Brain pericyte (primary cell): ENCODE measurements around the gene HCFC2.
A peak's percentile ranks its signal among the peaks of the same experiment; 100 is the strongest.

Experiments
- DNase-seq: peaks from one replicate; pipeline ENCODE4 v3.0.0-alpha.2; 2012; ENCODE audit warnings: low read depth, low spot score

The HCFC2 gene

DNA sequence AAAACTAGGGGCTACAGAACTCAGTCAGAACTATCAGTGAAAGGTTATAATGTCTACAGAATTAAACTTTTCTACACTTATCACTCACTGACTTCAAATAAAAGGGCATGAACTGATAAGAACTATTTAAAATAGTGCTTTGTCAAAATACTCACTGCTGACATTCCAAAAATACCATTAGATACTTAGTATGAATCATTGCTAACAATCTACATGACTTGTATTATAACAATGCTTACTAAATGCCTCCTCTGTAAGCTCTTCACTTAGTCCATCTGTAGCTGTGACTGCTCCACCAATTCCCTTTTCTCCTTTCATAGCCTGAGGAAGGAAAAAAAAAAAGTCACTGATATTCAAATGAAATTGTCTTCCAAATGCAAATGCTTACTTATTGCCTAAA, 56.7 kb downstream of the HCFC2 start:
- no peak for DNase-seq

DNA sequence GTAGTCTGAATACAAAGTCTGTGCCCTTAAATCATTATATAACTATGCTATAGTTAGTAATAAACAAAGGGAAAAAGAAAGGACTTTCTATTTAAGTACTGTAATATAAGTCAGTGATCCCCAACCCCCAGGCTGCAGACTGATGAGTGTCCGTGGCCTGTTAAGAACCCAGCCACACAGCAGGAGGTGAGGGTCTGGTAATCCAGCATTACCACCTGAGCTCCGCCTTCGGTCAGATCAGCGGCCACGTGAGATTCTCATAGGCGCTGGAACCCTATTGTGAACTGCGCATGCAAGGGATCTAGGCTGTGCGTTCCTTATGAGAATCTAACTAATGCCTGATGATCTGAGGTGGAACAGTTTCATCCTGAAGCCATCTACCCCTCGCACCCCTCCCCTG, 58.0 kb downstream of the HCFC2 start:
- no peak for DNase-seq

DNA sequence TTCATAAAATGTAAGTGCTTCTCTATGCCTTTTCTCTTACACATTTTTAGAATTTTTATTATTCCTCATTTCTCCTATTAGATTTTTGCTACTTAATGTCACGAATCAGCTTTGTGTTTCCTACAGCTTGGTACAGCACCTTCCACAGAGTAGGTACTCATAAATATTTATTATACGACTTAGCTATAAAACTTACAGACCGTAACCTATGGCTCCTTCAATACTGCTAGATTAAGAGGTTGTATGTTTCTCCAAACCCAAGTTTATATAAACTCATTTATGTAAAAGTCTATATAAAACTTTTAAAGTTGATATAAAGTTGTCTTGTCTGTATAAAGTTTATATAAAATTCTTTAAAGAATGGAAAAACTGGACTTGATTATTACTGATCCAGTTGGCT, 62.2 kb downstream of the HCFC2 start:
- DNase-seq, result no peak

DNA sequence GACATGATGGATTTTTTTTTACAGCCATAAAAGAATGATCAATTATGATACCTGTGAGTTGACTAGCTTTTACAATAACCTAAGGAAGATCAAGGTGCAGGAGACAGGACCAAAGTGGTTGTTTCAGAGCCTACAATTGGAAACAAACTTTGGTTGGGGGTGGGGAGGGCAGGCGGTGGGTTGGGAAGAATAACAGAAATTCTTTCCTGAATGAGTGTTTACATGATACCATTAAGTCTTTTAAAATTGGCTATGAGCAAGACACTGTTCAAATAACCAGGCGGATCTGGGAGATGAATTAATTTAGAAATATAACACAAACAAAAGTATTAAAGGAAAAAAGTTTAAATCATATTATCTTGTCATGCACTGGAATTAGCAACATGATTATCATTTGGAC, 66.4 kb downstream of the HCFC2 start:
- no peak for DNase-seq

DNA sequence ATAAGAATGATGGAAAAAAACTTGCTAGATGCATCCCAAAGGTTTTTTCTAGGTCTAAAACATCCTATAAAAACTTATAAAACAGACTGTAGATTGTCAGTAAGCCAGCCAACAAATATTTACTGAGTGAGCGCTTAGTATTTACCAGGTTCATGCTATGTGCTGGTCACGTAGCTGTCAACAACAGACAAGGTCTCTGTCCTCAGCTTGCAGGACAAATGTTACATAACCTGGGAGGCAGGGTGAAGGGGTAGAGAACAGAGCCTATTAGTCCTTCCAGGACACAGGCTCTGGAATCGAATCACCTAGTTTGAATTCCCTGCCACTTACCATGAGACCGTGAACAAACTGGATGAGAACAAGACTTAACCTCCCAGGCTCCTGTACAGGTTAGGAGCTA, 67.3 kb downstream of the HCFC2 start:
- no peak for DNase-seq

DNA sequence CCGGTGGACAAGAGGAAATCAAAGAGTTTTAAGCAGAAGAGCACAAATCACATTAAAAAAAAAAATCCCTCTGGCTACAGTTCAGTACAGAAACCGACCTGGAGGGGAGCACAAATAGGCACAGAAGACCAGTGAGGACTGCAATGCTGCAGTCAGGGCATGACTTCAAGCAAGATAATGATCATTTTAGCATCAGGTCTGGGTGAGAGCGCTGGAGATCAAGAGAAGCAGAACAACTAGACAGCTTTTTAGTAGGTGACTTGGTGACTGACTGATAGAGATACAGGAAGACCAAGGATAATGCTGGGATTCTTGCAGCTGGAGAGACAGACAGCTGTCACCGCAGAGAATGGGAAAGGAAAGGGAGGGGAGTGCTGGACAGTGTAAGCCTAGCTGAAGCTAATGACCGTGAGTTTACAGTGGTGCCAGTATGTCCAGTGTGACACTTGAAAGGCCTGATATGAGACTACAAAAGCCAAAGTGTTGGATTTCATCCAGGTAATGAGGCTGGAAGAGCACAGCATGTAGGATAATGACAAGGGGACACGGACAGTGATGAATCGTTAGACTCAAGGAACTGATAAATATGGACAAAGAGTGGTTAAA, 68.1 kb downstream of the HCFC2 start:
- DNase-seq, result no peak

DNA sequence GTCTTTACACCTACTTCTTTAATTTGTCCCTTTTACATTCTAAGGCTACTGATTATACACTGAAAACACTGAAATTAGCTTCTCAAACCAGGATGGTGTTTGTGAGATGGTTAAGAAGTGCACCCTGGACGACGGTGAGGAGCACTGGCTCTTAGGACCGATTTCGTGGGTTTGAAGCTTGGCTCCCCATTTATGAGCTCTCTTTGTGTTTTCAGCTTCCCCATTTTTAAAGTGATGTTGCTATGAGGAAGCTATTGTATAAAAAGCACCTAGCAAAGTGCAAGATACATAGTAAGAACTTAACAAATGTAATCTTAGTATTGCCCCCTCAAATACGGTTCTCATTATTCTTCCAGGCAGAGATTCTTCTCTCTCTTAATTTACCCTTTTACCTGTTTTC, 69.0 kb downstream of the HCFC2 start:
- DNase-seq, result no peak

DNA sequence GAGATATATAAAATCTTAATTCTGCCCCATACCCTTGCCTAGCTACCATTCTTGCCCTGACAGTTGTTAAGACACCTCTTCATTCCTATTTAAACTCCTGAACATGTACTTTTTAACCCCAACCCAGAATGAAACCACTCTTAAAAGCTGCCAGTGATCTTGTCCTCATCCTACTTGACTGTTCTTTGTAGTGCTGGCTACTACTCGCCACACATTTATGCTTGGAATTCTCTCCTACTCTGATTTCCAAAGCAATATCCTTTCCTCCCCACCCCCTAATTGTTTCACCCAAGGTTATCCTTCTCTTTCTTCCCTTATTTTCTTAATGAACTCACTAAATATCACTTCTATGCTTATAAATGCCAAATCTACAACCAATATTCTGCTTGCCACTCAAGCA, 69.5 kb downstream of the HCFC2 start:
- DNase-seq, result no peak

DNA sequence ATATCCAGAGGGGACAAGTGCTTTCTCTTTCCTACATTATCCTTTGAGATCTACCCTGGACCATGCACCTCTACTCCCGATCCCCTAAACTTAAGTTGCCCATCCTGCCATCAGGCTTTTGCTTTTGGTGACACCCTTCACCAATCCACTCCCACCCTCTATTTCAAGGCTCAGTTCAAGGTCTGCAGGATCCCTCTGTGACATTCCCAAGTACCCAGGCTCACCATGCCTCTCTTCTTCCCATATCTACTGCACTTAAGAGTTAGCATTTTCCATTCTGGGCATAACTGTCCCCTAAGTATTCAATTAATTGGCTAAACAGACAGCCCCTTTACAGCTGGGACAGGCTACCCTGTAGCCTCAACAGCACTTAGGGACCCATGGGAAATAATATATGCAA, 70.6 kb downstream of the HCFC2 start:
- DNase-seq, result no peak

DNA sequence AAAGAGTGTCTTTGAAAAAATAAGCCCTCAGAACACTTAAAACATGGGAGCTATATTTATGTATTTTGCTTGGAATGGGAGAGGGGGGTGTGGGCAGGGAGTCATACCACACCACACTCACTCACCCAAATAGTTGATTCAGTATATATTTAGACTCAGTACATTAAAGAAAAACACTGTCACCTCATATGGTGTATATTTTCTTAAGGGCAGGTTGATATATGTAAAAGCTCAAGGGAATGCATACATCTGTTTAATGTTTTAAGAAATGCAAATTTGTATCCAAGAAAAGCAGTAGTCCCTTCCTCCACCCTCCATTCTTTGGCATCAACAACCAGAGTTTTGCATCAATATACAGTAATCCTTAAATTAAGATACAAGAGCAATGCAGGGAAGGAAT, 72.2 kb downstream of the HCFC2 start:
- DNase-seq, result no peak

DNA sequence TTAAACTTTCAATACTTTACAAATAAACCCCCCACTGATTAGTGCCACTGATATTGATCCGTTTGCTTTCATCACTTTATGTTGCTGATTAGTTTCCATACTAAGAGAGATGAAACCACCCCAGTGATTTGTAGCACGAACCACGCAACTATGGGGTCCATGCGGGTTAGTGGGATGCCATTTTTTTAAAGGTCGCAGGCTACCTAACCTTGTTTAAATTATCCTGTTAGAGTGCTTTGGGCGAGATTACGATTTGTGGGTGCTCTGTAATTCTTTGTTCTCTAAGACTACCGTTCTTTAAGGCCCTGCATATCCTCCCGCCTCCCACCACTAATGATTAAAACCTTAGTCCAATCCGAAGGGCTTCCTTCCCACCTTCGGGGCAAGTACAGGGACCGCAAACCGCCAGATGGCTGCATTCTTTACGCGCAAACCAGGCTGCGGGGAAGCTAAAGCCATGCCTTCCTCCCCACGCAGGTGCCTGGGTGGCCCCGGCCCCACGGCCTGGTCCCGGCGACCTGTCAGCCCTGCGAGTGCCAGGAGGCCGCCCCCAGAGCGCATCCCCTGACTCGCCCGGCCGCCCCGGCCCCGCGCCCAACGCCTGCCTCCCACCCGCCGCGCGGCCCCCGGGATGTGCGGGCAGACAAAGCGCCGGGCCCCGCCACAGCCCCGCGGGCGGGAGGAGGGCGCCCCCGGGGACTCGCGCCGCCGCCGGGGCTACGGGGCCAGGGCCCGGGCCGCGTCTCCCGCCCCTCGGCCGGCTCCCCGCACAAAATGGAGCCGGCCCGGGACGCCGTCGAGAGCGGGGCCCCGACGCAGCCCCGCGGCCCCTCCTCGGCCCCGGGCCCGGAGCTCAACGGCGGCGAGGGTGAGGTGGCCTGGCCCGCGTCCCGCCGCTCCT, 72.9 kb downstream of the HCFC2 start:
- DNase-seq, result no peak

DNA sequence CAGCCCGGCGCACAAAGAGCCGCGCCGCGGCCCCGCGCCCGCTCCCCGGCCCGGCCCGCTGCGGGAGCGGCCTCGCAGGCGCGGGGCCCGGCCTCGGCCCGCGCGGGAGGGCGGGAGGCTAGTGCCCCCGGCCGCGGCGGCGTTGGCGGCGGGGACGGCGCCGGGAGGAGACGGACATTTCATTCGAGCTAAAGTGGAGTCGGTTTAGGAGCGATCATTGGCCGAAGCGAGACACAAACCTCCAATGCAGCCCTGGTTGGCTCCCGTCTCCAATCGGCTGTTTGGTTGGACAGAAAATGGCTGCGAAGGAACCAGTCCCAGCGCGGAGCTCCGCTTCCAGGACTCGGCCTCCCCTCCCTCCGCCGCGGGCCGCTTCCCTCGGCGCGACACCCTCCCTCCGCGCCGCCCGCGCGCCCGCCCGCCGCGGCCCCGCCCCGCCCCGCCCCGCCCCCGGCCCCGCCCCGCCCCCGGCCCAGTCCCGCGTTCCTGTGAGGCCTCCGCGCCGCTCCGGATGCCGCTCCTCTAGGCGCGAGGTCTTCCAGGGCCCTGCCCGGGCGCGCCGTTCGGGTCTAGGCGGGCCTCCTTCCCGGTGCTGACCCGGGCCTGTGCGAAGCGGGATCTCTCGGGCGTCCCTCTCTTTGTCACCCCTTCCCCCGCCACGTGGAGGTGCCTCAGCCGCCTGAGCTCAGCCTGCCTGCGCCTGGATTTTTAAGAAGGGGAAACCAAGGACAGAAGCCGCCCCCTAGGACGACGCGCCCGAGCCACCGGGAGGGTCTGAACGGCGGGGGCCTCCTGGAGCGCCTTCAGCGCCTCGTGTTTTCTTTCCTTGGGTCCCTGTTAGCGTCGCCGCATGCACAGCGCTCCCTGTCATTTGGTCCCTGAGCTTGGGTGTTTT, 73.8 kb downstream of the HCFC2 start, which contains the start of gene NFYB:
Gene NFYB (minus strand): TSS at position 309 of the 895 bp plus-strand sequence. CDS start 2,757 bp downstream, outside the sequence.
- DNase-seq, result peak; percentile 88

DNA sequence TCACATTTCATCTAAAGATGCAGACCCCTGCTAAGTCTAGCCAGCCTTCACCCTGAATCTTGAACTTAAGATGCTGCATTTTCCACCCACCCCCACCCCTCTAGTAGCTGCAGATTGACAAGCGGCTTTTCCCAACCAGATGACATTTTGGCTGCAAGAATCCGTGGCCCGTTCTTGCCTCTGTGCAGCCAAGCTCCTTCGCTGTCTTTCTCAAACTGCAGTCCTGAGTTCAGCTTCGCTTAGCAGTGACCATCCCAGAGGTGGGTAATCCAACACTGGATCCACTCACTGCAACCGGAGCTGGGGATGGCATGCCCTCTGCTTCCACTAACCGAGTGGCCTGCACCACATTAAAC, 74.4 kb downstream of the HCFC2 start:
- DNase-seq, result no peak

DNA sequence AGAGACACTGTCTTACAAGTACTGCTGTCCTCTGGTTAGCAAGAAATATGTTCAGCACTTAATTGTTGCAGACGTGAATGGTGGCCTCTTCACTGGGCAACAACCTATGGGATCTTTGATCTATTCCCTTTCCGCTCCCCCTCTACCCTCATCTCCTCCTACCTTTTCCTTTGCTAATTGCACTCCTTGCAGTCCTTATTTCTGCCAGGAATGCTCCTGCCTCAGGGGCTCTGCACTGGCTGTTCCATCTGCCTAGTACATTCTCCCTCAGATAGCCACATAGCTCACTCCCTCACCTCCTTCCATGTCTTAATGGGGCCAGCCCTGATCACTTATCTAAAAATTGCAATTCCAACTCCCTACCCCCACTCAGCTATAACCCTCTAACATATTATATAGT, 78.2 kb downstream of the HCFC2 start:
- DNase-seq, result no peak

DNA sequence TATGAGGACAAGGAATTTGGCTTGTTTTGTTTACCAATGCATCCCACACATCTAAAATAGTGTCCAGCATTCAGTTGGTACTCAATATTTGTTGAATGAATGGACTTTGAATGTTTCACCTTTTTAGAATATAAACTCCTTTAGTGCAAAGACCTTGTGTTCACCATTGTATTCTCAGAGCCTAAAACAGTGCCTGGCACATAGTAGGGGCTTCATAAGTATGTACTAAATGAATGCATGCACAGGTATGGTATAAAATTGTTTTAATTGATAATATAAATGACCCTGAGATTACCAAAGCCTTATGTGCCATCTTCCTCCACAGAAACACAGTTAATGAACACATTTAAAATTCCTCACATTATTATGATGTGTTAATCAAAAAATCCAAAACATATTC, 78.7 kb downstream of the HCFC2 start:
- DNase-seq, result no peak

DNA sequence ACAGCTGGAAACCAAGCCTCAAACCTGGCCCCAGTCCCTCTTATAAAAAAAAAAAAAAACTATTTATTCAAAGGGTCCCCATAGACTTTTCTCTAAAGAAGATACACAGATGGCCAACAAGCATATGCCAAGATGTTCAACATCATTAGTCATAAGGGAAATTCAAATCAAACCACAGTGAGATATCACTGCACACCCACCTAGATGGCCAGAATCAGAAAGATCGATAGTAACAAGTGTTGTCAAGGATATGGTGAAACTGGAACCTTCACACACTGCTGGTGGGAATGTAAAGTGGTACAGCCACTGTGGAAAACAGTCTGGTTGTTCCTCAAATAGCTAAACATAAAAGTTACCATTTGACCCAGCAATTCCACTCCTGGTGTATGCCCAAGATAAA, 79.6 kb downstream of the HCFC2 start:
- no peak for DNase-seq

DNA sequence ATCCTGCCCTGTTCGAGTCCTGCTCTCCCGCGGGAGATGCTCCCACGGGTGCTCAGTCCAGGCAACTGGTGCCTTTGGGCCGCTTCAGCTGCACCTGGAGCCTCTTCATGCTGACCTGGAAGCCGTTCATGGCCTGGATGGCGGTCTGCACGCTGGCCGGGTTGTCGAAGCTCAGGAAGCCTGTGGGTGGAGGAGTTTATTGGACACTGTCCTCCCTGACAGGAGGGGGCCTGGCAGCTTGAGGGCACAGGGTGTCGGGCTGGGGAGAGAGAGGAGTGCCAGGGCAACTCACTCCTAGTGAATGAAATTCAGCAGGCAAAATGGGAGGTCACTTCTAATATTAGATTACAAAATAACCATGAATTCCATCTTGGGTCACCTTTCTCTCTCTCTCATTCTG, 83.0 kb downstream of the HCFC2 start:
- no peak for DNase-seq

DNA sequence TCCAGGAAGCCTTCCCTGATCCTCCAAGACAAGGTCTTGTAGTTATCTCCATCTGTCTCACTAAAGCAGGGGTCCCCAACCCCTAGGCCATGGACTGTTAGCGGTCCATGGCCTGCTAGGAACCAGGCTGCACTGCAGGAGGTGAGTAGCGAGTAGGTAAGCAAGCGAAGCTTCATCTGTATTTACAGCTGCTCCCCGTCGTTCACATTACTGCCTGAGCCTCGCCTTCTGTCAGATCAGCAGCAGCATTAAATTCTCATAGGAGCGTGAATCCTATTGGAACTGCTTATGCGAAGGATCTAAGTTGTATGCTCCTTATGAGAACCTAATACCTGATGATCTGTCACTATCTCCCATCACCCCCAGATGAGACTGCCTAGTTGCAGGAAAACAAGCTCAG, 86.1 kb downstream of the HCFC2 start:
- no peak for DNase-seq

DNA sequence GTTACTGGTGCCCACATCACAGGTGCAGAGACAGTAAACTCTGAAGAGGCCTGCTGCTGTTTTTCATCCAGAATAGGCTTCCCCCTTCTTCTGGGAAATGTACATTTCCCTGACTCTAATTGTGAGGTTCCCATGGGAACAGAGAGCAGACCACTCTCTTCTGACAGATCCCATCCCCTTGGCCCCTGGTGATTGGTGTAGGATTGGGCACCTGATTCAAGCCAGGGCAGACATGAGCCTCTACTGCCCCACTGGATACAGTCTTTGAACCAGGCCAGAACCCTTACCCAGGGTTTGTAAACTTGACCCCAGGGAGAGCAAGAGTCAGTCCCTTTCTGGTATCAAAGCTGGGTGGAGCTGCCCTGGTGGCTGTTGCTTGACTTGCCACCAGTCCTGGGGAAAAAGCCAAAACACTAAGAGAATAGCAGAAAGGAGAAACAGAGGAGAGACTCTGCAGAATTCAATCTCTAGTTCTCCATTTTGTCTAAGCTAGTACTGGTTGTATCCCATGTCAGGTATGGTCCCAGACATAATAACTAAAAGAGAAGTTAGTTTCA, 88.4 kb downstream of the HCFC2 start:
- no peak for DNase-seq

DNA sequence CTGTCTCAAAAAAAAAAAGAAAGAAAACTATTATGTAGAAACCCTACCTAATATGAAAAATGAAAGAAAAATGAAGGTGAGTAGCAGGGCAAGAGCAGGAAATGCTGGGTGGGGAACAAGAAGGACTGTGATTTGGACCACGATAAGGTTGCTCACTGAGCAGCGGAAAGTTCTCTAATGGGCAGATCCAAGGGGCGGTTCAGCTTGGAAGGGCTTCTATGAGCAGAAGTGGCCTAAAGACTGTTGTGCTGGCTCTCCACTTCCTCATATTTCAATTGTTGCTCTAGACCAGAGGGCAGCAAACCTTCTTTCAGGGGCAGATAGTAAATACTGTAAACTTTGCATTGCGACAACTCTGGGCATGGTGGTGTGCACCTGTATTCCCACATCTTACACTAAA, 90.0 kb downstream of the HCFC2 start:
- DNase-seq, result no peak

DNA sequence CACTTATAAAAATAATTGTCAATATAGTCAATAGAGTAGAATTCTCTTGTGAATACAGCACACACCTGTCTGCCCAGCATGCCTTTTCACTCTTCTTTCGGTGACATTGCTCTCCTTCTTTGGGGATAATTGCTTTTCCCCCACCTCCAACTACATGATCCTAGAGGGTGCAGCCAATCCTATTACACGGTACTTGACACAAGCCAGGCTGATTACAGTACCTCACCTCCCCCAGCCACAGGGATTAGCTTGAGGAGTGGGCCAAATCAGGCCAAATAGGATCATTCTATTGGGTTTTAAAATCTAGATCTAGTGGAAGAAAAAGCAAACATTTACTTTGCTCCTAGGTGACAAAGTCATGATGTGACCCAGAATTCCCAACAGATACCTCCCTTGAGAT, 90.5 kb downstream of the HCFC2 start:
- no peak for DNase-seq
